GM23338 (cell line): ENCODE results near the gene NFS1. TPM values are rescaled to one million over a fixed set of nuclear protein-coding genes. Genes with fewer than 3 reads are reported as not detected.

Experiments
- ATAC-seq: fragments of 200-7000 bp; cut with Tn5 transposase; 3 replicates; pipeline ENCODE4 v1.9.1; 2020
- DNase-seq: peaks from one replicate; pipeline ENCODE4 v3.0.0-alpha.2; 2015; ENCODE audit warnings: low spot score
- H2AFZ ChIP-seq: fragments of 200-600 bp; sonication (generic); 2 replicates; pipeline ENCODE4 v1.8.0; 2016; ENCODE audit warnings: antibody characterized with exemption, mild to moderate bottlenecking, moderate library complexity
- H3F3A ChIP-seq: fragments of 200-600 bp; sonication (generic); replicated peaks from 2 replicates; pipeline ENCODE4 v1.8.0; 2017; ENCODE audit warnings: antibody characterized with exemption, mixed run types, low read depth
- H3K27ac ChIP-seq: fragments of 200-600 bp; sonication (generic); 2 replicates; pipeline ENCODE4 v1.6.1; 2016; ENCODE audit warnings: low read depth
- H3K27me3 ChIP-seq: fragments of 200-600 bp; sonication (generic); 2 replicates; pipeline ENCODE4 v1.8.0; 2016; ENCODE audit warnings: mild to moderate bottlenecking, mixed run types, moderate library complexity; ENCODE audit not compliant: insufficient read depth
- H3K36me3 ChIP-seq: fragments of 200-600 bp; sonication (generic); 2 replicates; pipeline ENCODE4 v1.8.0; 2016; ENCODE audit warnings: mild to moderate bottlenecking; ENCODE audit not compliant: insufficient read depth
- H3K4me1 ChIP-seq: fragments of 200-600 bp; sonication (generic); 2 replicates; pipeline ENCODE4 v1.8.0; 2016; ENCODE audit warnings: mild to moderate bottlenecking, moderate library complexity; ENCODE audit not compliant: insufficient read depth
- H3K4me2 ChIP-seq: fragments of 200-600 bp; sonication (generic); 2 replicates; pipeline ENCODE4 v1.7.1; 2017; ENCODE audit warnings: mixed run types
- H3K4me3 ChIP-seq: fragments of 200-600 bp; sonication (generic); 2 replicates; pipeline ENCODE4 v1.6.1; 2016; ENCODE audit warnings: mixed run types
- H3K79me2 ChIP-seq: fragments of 200-600 bp; sonication (generic); replicated peaks from 2 replicates; pipeline ENCODE4 v1.8.0; 2017; ENCODE audit warnings: mild to moderate bottlenecking; ENCODE audit not compliant: insufficient read depth
- H3K9me2 ChIP-seq: fragments of 200-600 bp; sonication (generic); 2 replicates; pipeline ENCODE4 v1.8.0; 2017; ENCODE audit not compliant: insufficient read depth
- H4K20me1 ChIP-seq: fragments of 200-600 bp; sonication (generic); replicated peaks from 2 replicates; pipeline ENCODE4 v1.8.0; 2017; ENCODE audit warnings: mild to moderate bottlenecking; ENCODE audit not compliant: insufficient read depth
- H3K27ac Mint-ChIP-seq: 2 replicates; pipeline ENCODE4 v1.8.0; 2020; ENCODE audit warnings: inconsistent platforms, mild to moderate bottlenecking, moderate library complexity, mixed read lengths
- H3K27me3 Mint-ChIP-seq: 3 replicates; pipeline ENCODE4 v1.8.0; 2022; ENCODE audit warnings: low read depth, mild to moderate bottlenecking, moderate library complexity, mixed read lengths, inconsistent platforms; ENCODE audit not compliant: insufficient read depth, poor library complexity
- H3K36me3 Mint-ChIP-seq: 3 replicates; pipeline ENCODE4 v1.8.0; 2021; ENCODE audit warnings: low read depth, mild to moderate bottlenecking, inconsistent platforms, moderate library complexity, mixed read lengths
- H3K4me1 Mint-ChIP-seq: 3 replicates; pipeline ENCODE4 v1.8.0; 2020; ENCODE audit warnings: mild to moderate bottlenecking, inconsistent platforms, mixed read lengths
- H3K4me3 Mint-ChIP-seq: 3 replicates; pipeline ENCODE4 v1.8.0; 2021; ENCODE audit warnings: moderate library complexity, mild to moderate bottlenecking, inconsistent platforms, mixed read lengths
- H3K9me3 Mint-ChIP-seq: 3 replicates; pipeline ENCODE4 v1.8.0; 2020; ENCODE audit warnings: moderate library complexity, mild to moderate bottlenecking, inconsistent platforms, mixed read lengths
- POLR2AphosphoS5 ChIP-seq: IDR thresholded peaks from 2 replicates; pipeline ENCODE4 v1.6.1; 2016; ENCODE audit warnings: antibody characterized with exemption, low read depth
- STAT1 ChIP-seq: IDR thresholded peaks from one replicate; pipeline ENCODE4 v1.6.1; 2016; ENCODE audit warnings: antibody characterized with exemption; ENCODE audit not compliant: unreplicated experiment
- polyA plus RNA-seq: library from polyadenylated mRNA; unstranded; fragments of >200 nt; fragmentation: Nextera tagmentation; extraction: Ambion mirVana; gene quantifications from 2 replicates; pipeline ENCODE4 v1.2.1, GENCODE V29; 2016
- total RNA-seq: library from RNA; depleted of rRNA; stranded (reverse); fragments of >200 nt; shearing (Covaris generic); gene quantifications from 2 replicates; pipeline ENCODE4 v1.2.3, GENCODE V29; 2014
- TF ChIP-seq, protein P1 (sequence below): IDR thresholded peaks from one replicate; pipeline ENCODE4 v1.6.1; 2018; ENCODE audit warnings: antibody characterized with exemption; ENCODE audit not compliant: unreplicated experiment
- TF ChIP-seq, protein P2 (sequence below): IDR thresholded peaks from 2 replicates; pipeline ENCODE4 v1.6.1; 2016; ENCODE audit warnings: antibody characterized with exemption
- TF ChIP-seq, protein P3 (sequence below): fragments of 250-450 bp; sonication (Bioruptor Pico); IDR thresholded peaks from 2 replicates; pipeline ENCODE4 v1.5.0; 2020; ENCODE audit warnings: mild to moderate bottlenecking, moderate library complexity

Gene NFS1
- total and polyA plus RNA-seq, 2 experiments from 2014 or later: 22.8 to 35.7 TPM

DNA sequence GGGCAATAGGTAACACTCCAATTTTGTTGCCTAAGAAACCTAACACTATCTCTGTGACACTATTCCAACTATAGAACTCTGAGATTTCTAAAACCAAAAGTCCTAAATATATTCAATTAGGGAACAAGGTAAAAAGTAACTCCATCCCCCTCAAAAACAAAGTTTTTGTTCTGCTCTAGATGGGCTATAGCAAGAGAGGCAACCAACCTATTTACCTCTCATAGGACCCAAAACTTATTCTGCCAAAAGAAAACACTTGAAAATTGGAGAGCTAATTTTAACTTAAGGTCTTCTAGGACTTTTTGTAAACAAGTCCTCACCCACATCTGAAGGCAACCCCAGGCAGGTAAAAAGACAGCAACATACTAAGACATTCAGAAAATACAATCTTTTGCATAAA is 35.2 kb upstream of the NFS1 start:
- peaks cover 14% of the 10 kb centered on the region for H3F3A ChIP-seq
- no peaks in the 10 kb centered on the region; the same call in 2 of the 3 replicates for H3K9me3 Mint-ChIP-seq
- H3K4me3 Mint-ChIP-seq: no peak overlapping the region
- DNase-seq (no peak), ATAC-seq (no peak)
- peaks cover 7% of the 10 kb centered on the region for H3K4me1 ChIP-seq
- no peak overlapping the region for H3K4me3 ChIP-seq
- H3K4me1 Mint-ChIP-seq: peaks cover 12% of the 10 kb centered on the region
- H3K27ac ChIP-seq: no peak overlapping the region
- H3K27me3 Mint-ChIP-seq: peaks cover 6% of the 10 kb centered on the region
- H3K4me2 ChIP-seq: no peak overlapping the region
- H4K20me1 ChIP-seq: peaks cover 85% of the 10 kb centered on the region
- peaks cover 99% of the 10 kb centered on the region for H3K36me3 Mint-ChIP-seq
- H2AFZ ChIP-seq: no peak overlapping the region
- TF ChIP-seq, protein P1, sequence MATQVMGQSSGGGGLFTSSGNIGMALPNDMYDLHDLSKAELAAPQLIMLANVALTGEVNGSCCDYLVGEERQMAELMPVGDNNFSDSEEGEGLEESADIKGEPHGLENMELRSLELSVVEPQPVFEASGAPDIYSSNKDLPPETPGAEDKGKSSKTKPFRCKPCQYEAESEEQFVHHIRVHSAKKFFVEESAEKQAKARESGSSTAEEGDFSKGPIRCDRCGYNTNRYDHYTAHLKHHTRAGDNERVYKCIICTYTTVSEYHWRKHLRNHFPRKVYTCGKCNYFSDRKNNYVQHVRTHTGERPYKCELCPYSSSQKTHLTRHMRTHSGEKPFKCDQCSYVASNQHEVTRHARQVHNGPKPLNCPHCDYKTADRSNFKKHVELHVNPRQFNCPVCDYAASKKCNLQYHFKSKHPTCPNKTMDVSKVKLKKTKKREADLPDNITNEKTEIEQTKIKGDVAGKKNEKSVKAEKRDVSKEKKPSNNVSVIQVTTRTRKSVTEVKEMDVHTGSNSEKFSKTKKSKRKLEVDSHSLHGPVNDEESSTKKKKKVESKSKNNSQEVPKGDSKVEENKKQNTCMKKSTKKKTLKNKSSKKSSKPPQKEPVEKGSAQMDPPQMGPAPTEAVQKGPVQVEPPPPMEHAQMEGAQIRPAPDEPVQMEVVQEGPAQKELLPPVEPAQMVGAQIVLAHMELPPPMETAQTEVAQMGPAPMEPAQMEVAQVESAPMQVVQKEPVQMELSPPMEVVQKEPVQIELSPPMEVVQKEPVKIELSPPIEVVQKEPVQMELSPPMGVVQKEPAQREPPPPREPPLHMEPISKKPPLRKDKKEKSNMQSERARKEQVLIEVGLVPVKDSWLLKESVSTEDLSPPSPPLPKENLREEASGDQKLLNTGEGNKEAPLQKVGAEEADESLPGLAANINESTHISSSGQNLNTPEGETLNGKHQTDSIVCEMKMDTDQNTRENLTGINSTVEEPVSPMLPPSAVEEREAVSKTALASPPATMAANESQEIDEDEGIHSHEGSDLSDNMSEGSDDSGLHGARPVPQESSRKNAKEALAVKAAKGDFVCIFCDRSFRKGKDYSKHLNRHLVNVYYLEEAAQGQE: no peak
- TF ChIP-seq, protein P2, sequence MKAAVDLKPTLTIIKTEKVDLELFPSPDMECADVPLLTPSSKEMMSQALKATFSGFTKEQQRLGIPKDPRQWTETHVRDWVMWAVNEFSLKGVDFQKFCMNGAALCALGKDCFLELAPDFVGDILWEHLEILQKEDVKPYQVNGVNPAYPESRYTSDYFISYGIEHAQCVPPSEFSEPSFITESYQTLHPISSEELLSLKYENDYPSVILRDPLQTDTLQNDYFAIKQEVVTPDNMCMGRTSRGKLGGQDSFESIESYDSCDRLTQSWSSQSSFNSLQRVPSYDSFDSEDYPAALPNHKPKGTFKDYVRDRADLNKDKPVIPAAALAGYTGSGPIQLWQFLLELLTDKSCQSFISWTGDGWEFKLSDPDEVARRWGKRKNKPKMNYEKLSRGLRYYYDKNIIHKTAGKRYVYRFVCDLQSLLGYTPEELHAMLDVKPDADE: no peak
- TF ChIP-seq, protein P3, sequence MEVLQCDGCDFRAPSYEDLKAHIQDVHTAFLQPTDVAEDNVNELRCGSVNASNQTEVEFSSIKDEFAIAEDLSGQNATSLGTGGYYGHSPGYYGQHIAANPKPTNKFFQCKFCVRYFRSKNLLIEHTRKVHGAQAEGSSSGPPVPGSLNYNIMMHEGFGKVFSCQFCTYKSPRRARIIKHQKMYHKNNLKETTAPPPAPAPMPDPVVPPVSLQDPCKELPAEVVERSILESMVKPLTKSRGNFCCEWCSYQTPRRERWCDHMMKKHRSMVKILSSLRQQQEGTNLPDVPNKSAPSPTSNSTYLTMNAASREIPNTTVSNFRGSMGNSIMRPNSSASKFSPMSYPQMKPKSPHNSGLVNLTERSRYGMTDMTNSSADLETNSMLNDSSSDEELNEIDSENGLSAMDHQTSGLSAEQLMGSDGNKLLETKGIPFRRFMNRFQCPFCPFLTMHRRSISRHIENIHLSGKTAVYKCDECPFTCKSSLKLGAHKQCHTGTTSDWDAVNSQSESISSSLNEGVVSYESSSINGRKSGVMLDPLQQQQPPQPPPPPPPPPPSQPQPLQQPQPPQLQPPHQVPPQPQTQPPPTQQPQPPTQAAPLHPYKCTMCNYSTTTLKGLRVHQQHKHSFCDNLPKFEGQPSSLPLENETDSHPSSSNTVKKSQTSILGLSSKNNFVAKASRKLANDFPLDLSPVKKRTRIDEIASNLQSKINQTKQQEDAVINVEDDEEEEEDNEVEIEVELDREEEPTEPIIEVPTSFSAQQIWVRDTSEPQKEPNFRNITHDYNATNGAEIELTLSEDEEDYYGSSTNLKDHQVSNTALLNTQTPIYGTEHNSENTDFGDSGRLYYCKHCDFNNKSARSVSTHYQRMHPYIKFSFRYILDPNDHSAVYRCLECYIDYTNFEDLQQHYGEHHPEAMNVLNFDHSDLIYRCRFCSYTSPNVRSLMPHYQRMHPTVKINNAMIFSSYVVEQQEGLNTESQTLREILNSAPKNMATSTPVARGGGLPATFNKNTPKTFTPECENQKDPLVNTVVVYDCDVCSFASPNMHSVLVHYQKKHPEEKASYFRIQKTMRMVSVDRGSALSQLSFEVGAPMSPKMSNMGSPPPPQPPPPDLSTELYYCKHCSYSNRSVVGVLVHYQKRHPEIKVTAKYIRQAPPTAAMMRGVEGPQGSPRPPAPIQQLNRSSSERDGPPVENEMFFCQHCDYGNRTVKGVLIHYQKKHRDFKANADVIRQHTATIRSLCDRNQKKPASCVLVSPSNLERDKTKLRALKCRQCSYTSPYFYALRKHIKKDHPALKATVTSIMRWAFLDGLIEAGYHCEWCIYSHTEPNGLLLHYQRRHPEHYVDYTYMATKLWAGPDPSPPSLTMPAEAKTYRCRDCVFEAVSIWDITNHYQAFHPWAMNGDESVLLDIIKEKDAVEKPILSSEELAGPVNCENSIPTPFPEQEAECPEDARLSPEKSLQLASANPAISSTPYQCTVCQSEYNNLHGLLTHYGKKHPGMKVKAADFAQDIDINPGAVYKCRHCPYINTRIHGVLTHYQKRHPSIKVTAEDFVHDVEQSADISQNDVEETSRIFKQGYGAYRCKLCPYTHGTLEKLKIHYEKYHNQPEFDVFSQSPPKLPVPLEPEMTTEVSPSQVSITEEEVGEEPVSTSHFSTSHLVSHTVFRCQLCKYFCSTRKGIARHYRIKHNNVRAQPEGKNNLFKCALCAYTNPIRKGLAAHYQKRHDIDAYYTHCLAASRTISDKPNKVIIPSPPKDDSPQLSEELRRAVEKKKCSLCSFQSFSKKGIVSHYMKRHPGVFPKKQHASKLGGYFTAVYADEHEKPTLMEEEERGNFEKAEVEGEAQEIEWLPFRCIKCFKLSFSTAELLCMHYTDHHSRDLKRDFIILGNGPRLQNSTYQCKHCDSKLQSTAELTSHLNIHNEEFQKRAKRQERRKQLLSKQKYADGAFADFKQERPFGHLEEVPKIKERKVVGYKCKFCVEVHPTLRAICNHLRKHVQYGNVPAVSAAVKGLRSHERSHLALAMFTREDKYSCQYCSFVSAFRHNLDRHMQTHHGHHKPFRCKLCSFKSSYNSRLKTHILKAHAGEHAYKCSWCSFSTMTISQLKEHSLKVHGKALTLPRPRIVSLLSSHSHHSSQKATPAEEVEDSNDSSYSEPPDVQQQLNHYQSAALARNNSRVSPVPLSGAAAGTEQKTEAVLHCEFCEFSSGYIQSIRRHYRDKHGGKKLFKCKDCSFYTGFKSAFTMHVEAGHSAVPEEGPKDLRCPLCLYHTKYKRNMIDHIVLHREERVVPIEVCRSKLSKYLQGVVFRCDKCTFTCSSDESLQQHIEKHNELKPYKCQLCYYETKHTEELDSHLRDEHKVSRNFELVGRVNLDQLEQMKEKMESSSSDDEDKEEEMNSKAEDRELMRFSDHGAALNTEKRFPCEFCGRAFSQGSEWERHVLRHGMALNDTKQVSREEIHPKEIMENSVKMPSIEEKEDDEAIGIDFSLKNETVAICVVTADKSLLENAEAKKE (CRISPR knock-in tag): no peak
- TF ChIP-seq STAT1 (no peak), POLR2AphosphoS5 (no peak)
- H3K79me2 ChIP-seq: peaks cover 100% of the 10 kb centered on the region
- no peak overlapping the region for H3K27ac Mint-ChIP-seq
- peaks cover 91% of the 10 kb centered on the region for H3K36me3 ChIP-seq
- no peaks in the 10 kb centered on the region for H3K27me3 ChIP-seq
- H3K9me2 ChIP-seq: no peaks in the 10 kb centered on the region
